K562 (cell line): ENCODE results near the gene PLAAT5. TPM values are rescaled to one million over a fixed set of nuclear protein-coding genes. Genes with fewer than 3 reads are reported as not detected.

Experiments used
- ATAC-seq: fragments of 200-7000 bp; cut with Tn5 transposase; 3 replicates; pipeline ENCODE4 v1.9.1; 2020; ENCODE audit warnings: moderate library complexity
- BruUV-seq: library from RNA; stranded (reverse); fragments of 400-500 nt; replicated peaks from 2 replicates; lab custom pipeline; 2021; lab: Mats Ljungman, UMichigan
- CTCF ChIA-PET: fragments of 300-600 bp; formaldehyde crosslinking; extraction: SDS; loops from one replicate; lab custom pipeline; 2021; ENCODE audit warnings: low intra/inter-chr PET ratio; lab: Yijun Ruan, JAX
- POLR2A ChIA-PET: fragments of 300-600, 350-650 bp; sonication (Branson Sonifier 250); formaldehyde crosslinking; extraction: SDS; loops from one replicate; lab custom pipeline; 2021; ENCODE audit warnings: antibody characterized with exemption, inconsistent platforms; lab: Yijun Ruan, JAX
- DNase-seq, 4 experiments: peaks; one replicate each; pipeline versions ENCODE4 v3.0.0 to v3.0.0-alpha.2; 2011 to 2018; ENCODE audit warnings: low spot score in 3 of 4, mixed read lengths in 3 of 4; ENCODE audit errors: extremely low read depth in 1 of 4
- FAIRE-seq: peaks from 2 replicates; lab custom pipeline; 2011; peaks lifted over from hg19 to GRCh38; lab: Jason Lieb, UNC
- H2AFZ ChIP-seq: 2 replicates; pipeline ENCODE4 v1.6.0; 2011; ENCODE audit warnings: low read depth, low read length, control low read depth, inconsistent platforms
- H3K27ac ChIP-seq: fragments of 200-600 bp; 3 replicates; pipeline ENCODE4 v1.8.0; 2011; ENCODE audit warnings: low read depth, mild to moderate bottlenecking, control low read depth, inconsistent platforms, low read length, moderate library complexity, mixed read lengths; ENCODE audit errors: extremely low read depth
- H3K27me3 ChIP-seq, 2 experiments: fragments of 300-600 bp in 1 of 2; 2 replicates in 1 of 2; 3 replicates in 1 of 2; pipeline versions ENCODE4 v1.6.0 to v1.8.0; 2011; ENCODE audit warnings: inconsistent platforms in 2 of 2, low read length in 2 of 2, mild to moderate bottlenecking in 1 of 2, mixed read lengths in 1 of 2, moderate library complexity in 1 of 2; ENCODE audit not compliant: control insufficient read depth in 2 of 2, insufficient read depth in 2 of 2
- H3K36me3 ChIP-seq: fragments of 300-600 bp; 3 replicates; pipeline ENCODE4 v1.8.0; 2011; ENCODE audit warnings: mild to moderate bottlenecking, low read length, inconsistent platforms; ENCODE audit not compliant: control insufficient read depth, insufficient read depth
- H3K4me1 ChIP-seq, 2 experiments: fragments of 200-600 bp in 1 of 2; replicated peaks in 1 of 2; 2 replicates in 1 of 2; 3 replicates in 1 of 2; pipeline versions ENCODE4 v1.5.1 to v1.8.0; 2011; ENCODE audit warnings: inconsistent platforms in 2 of 2, low read length in 2 of 2, mild to moderate bottlenecking in 1 of 2, mixed read lengths in 1 of 2, moderate library complexity in 1 of 2; ENCODE audit not compliant: control insufficient read depth in 2 of 2, insufficient read depth in 2 of 2
- H3K4me2 ChIP-seq: 2 replicates; pipeline ENCODE4 v1.6.1; 2011; ENCODE audit warnings: low read length, control low read depth, inconsistent platforms, mixed read lengths; ENCODE audit not compliant: insufficient read depth
- H3K4me3 ChIP-seq: fragments of 200-600 bp; sonication (generic), shearing (Covaris generic); 2 replicates; pipeline ENCODE4 v1.5.1; 2016; ENCODE audit warnings: control low read depth, inconsistent platforms
- H3K79me2 ChIP-seq: fragments of 200-600 bp; 3 replicates; pipeline ENCODE4 v1.8.0; 2011; ENCODE audit warnings: low read length, inconsistent platforms; ENCODE audit not compliant: control insufficient read depth, insufficient read depth
- H3K9ac ChIP-seq, 2 experiments: 2 replicates each; pipeline versions ENCODE4 v1.6.0 to v1.6.1; 2011; ENCODE audit warnings: low read depth in 2 of 2, low read length in 2 of 2, control low read depth in 1 of 2, inconsistent platforms in 1 of 2, mild to moderate bottlenecking in 1 of 2, mixed read lengths in 1 of 2; ENCODE audit not compliant: insufficient read depth in 1 of 2
- H3K9me1 ChIP-seq: one replicate; pipeline ENCODE4 v1.6.0; 2011; ENCODE audit warnings: inconsistent platforms, mild to moderate bottlenecking, low read length, moderate library complexity; ENCODE audit not compliant: control insufficient read depth, insufficient read depth
- H3K9me3 ChIP-seq: replicated peaks from 2 replicates; pipeline ENCODE4 v1.5.1; 2011; ENCODE audit warnings: low read depth, low read length, inconsistent platforms; ENCODE audit not compliant: control insufficient read depth, insufficient read depth
- H4K20me1 ChIP-seq: replicated peaks from 2 replicates; pipeline ENCODE4 v1.6.1; 2011; ENCODE audit warnings: low read length, inconsistent platforms, mixed read lengths; ENCODE audit not compliant: control insufficient read depth, insufficient read depth
- ARID3A ChIP-seq: IDR thresholded peaks from 2 replicates; pipeline ENCODE4 v1.6.1; 2012; ENCODE audit warnings: low read depth, low read length, improper control_type of control experiment, borderline replicate concordance
- CBX8 ChIP-seq: fragments of 200-600 bp; sonication (generic); IDR thresholded peaks from 2 replicates; pipeline ENCODE4 v1.6.1; 2012; ENCODE audit warnings: borderline replicate concordance, mixed run types, low read depth, mild to moderate bottlenecking, moderate library complexity, mixed read lengths, low read length, control low read depth, inconsistent platforms; ENCODE audit not compliant: poor library complexity, severe bottlenecking; ENCODE audit errors: extremely low read depth
- ELF4 ChIP-seq: fragments of 450-650 bp; formaldehyde crosslinking; IDR thresholded peaks from 2 replicates; pipeline ENCODE4 v1.4.0; 2022; ENCODE audit warnings: missing genetic modification characterization
- LARP7 ChIP-seq: fragments of 450-650 bp; IDR thresholded peaks from 2 replicates; pipeline ENCODE4 v1.6.1; 2016
- RBM25 ChIP-seq: fragments of 200-400 bp; formaldehyde crosslinking; IDR thresholded peaks from 2 replicates; pipeline ENCODE4 v1.6.1; 2018; ENCODE audit warnings: low read length, low read depth, moderate library complexity; ENCODE audit not compliant: severe bottlenecking
- SAFB ChIP-seq: fragments of 200-400 bp; formaldehyde crosslinking; IDR thresholded peaks from 2 replicates; pipeline ENCODE4 v1.6.1; 2017; ENCODE audit warnings: low read depth, low read length, borderline replicate concordance
- TRIM28 ChIP-seq: fragments of 450-650 bp; IDR thresholded peaks from 2 replicates; pipeline ENCODE4 v1.6.1; 2017
- ZNF197 ChIP-seq: fragments of 200-800 bp; sonication (Bioruptor generic); IDR thresholded peaks from 2 replicates; pipeline ENCODE4 v1.6.1; 2016; ENCODE audit warnings: low read depth, missing genetic modification characterization, missing compliant biosample characterization
- ZNF212 ChIP-seq: fragments of 450-650 bp; formaldehyde crosslinking; IDR thresholded peaks from 2 replicates; pipeline ENCODE4 v1.4.0; 2020; ENCODE audit warnings: mild to moderate bottlenecking
- in situ Hi-C: fragments of 300-500 bp; cut with MboI; formaldehyde crosslinking; loops from 4 replicates; pipeline ENCODE4 v1.15.0; 2018; ENCODE audit warnings: inconsistent platforms, mixed read lengths
- intact Hi-C: fragments of 100-400 bp; cut with micrococcal nuclease; formaldehyde crosslinking; loops from 2 replicates; pipeline ENCODE4 v1.14.2; 2022
- polyA plus RNA-seq, 8 experiments: library from polyadenylated mRNA; depleted of rRNA in 4 of 8; stranded (reverse) in 5 of 8; unstranded in 3 of 8; fragments of >200 nt; fragmentation: Nextera tagmentation in 2 of 8; fragmentation: Illumina TruSeq in 1 of 8; extraction: Ambion mirVana in 2 of 8; extraction: Trizol in 1 of 8; gene quantifications; 2 replicates each; pipeline versions ENCODE4 v1.2.1 to v1.2.3, GENCODE V29; 2011 to 2014; ENCODE audit warnings: inconsistent platforms in 1 of 8, missing spikeins in 1 of 8
- total RNA-seq, 7 experiments: library from RNA; depleted of rRNA in 6 of 7; stranded (reverse); fragments of >200 nt in 6 of 7; fragmentation: Illumina TruSeq in 2 of 7; extraction: Trizol in 2 of 7; gene quantifications; 2 replicates each; pipeline versions ENCODE4 v1.2.1 to v1.2.3, GENCODE V29; 2011 to 2021; ENCODE audit warnings: low replicate concordance in 1 of 7

The PLAAT5 gene
- total and polyA plus RNA-seq, 9 of the 15 experiments (the other 6 are each of a cell fraction or from before 2014, with no cell fraction given), result not detected

GRCh38 chr11:63476618-63477017 is 14.3 kb downstream of the PLAAT5 start:
- no peak overlapping the region for H3K27ac ChIP-seq
- ATAC-seq, result no peak
- no peak overlapping the region for H3K4me3 ChIP-seq
- H3K4me2 ChIP-seq, result no peak overlapping the region
- CTCF ChIA-PET, result interaction anchor here (1.1 kb wide), 1 partner anchor 160 kb away, joined by 4 read pairs; no protein-coding TSS in a partner anchor
- no peak overlapping the region for H3K9ac ChIP-seq
- peaks cover 4% of the 10 kb centered on the region; the same call in 1 of the 2 replicates for H3K9me3 ChIP-seq
- no peak for DNase-seq
- no peak for FAIRE-seq
- no peak overlapping the region for H2AFZ ChIP-seq
- POLR2A ChIA-PET, result no interaction called here
- H3K4me1 ChIP-seq, result peaks cover 0 to 6% of the 10 kb centered on the region in 2 experiments; a peak in 2 of 5 replicates
- H3K9me1 ChIP-seq, result no peaks in the 10 kb centered on the region
- TF ChIP-seq CBX8, result no peak
- no peak for TF ChIP-seq ZNF197
- TF ChIP-seq RBM25, result no peak
- no peak for TF ChIP-seq SAFB
- no peak for TF ChIP-seq ZNF212 (CRISPR knock-in tag)
- no peak for TF ChIP-seq LARP7
- peak; percentile 75; the same call in 1 of the 2 replicates for TF ChIP-seq TRIM28
- no peak for TF ChIP-seq ARID3A
- no peak for TF ChIP-seq ELF4 (CRISPR knock-in tag)
- H3K27me3 ChIP-seq, result no peaks in the 10 kb centered on the region
- no TSS peak for BruUV-seq
- intact Hi-C loops, result loop anchor here (5.0 kb wide), 1 partner anchor 116 kb away; no protein-coding TSS in a partner anchor
- no peaks in the 10 kb centered on the region for H4K20me1 ChIP-seq
- no peaks in the 10 kb centered on the region for H3K36me3 ChIP-seq
- no peaks in the 10 kb centered on the region for H3K79me2 ChIP-seq
- in situ Hi-C loops, result loop anchor here (5.0 to 10.0 kb wide), 2 partner anchors 156 to 258 kb away; no protein-coding TSS in a partner anchor
